ENCODE measurements around the gene FKBP2.

The FKBP2 gene

GRCh38 chr11:64246871-64247728 lies 6.2 kb downstream of the FKBP2 start, which contains the start of gene PPP1R14B:
Gene PPP1R14B (minus strand): TSS chr11:64246943. CDS start chr11:64246673, 270 bp downstream.
- H3K27me3 ChIP-seq (replicated peaks; ENCODE audit: control insufficient read depth, insufficient read depth, low read length), result no peaks in the 10 kb centered on the region
- peaks cover 40% of the 10 kb centered on the region for H3K4me1 ChIP-seq (ENCODE audit: control insufficient read depth, insufficient read depth, low read length)
- H3K36me3 ChIP-seq (ENCODE audit: control insufficient read depth, insufficient read depth, low read length, severe bottlenecking), result peaks cover 14% of the 10 kb centered on the region
- H3K4me3 ChIP-seq (ENCODE audit: low read length), result peak within 1 kb of the TSS; percentile 94
- H3K9me3 ChIP-seq (ENCODE audit: control insufficient read depth, low read length), result no peaks in the 10 kb centered on the region
- DNase-seq (ENCODE audit: low read depth), result peak; percentile 94
- peak within 1 kb of the TSS; percentile 98 for H3K9ac ChIP-seq (ENCODE audit: low read length)

GRCh38 chr11:64247729-64248531 lies 7.0 kb downstream of the FKBP2 start:
- H3K4me1 ChIP-seq (ENCODE audit: control insufficient read depth, insufficient read depth, low read length), result peaks cover 37% of the 10 kb centered on the region
- no peak for DNase-seq (ENCODE audit: low read depth)
- peak overlapping the region; percentile 93 for H3K9ac ChIP-seq (ENCODE audit: low read length)
- peaks cover 14% of the 10 kb centered on the region for H3K36me3 ChIP-seq (ENCODE audit: control insufficient read depth, insufficient read depth, low read length, severe bottlenecking)
- no peaks in the 10 kb centered on the region for H3K9me3 ChIP-seq (ENCODE audit: control insufficient read depth, low read length)
- peak overlapping the region; percentile 90 for H3K4me3 ChIP-seq (ENCODE audit: low read length)
- no peaks in the 10 kb centered on the region for H3K27me3 ChIP-seq (replicated peaks; ENCODE audit: control insufficient read depth, insufficient read depth, low read length)

- H3K36me3 ChIP-seq (ENCODE audit: control insufficient read depth, insufficient read depth, low read length, severe bottlenecking), result peaks cover 8% of the 10 kb centered on the region
- no peak for DNase-seq (ENCODE audit: low read depth)
- no peaks in the 10 kb centered on the region for H3K27me3 ChIP-seq (replicated peaks; ENCODE audit: control insufficient read depth, insufficient read depth, low read length)
- H3K9me3 ChIP-seq (ENCODE audit: control insufficient read depth, low read length), result no peaks in the 10 kb centered on the region
- H3K4me3 ChIP-seq (ENCODE audit: low read length), result no peak overlapping the region
- H3K9ac ChIP-seq (ENCODE audit: low read length), result peak overlapping the region; percentile 93
- peaks cover 38% of the 10 kb centered on the region for H3K4me1 ChIP-seq (ENCODE audit: control insufficient read depth, insufficient read depth, low read length)
Observed at GRCh38 chr11:64248578-64248977, 7.7 kb downstream of the FKBP2 start.

GRCh38 chr11:64249038-64249437 lies 8.1 kb downstream of the FKBP2 start:
- peaks cover 34% of the 10 kb centered on the region for H3K4me1 ChIP-seq (ENCODE audit: control insufficient read depth, insufficient read depth, low read length)
- no peaks in the 10 kb centered on the region for H3K27me3 ChIP-seq (replicated peaks; ENCODE audit: control insufficient read depth, insufficient read depth, low read length)
- H3K36me3 ChIP-seq (ENCODE audit: control insufficient read depth, insufficient read depth, low read length, severe bottlenecking), result peaks cover 3% of the 10 kb centered on the region
- H3K4me3 ChIP-seq (ENCODE audit: low read length), result no peak overlapping the region
- H3K9ac ChIP-seq (ENCODE audit: low read length), result no peak overlapping the region
- H3K9me3 ChIP-seq (ENCODE audit: control insufficient read depth, low read length), result no peaks in the 10 kb centered on the region
- DNase-seq (ENCODE audit: low read depth), result no peak

- H3K36me3 ChIP-seq (ENCODE audit: control insufficient read depth, insufficient read depth, low read length, severe bottlenecking), result no peaks in the 10 kb centered on the region
Observed at GRCh38 chr11:64249563-64250414, 8.9 kb downstream of the FKBP2 start.

GRCh38 chr11:64250415-64251015 lies 9.6 kb downstream of the FKBP2 start:
- DNase-seq (ENCODE audit: low read depth), result no peak
- Histone ChIP-seq H3K4me1 (ENCODE audit: control insufficient read depth, insufficient read depth, low read length) (peaks cover 29% of the 10 kb centered on the region), H3K9ac (ENCODE audit: low read length) (peak overlapping the region; percentile 79), H3K36me3 (ENCODE audit: control insufficient read depth, insufficient read depth, low read length, severe bottlenecking) (peaks cover 5% of the 10 kb centered on the region), H3K27me3 (replicated peaks; ENCODE audit: control insufficient read depth, insufficient read depth, low read length) (no peaks in the 10 kb centered on the region), H3K9me3 (ENCODE audit: control insufficient read depth, low read length) (no peaks in the 10 kb centered on the region), H3K4me3 (ENCODE audit: low read length) (peak overlapping the region; percentile 81)

More at GRCh38 chr11:64249563-64250414, 8.9 kb downstream of the FKBP2 start:
- Histone ChIP-seq H3K9ac (ENCODE audit: low read length) (no peak overlapping the region), H3K4me3 (ENCODE audit: low read length) (no peak overlapping the region), H3K9me3 (ENCODE audit: control insufficient read depth, low read length) (no peaks in the 10 kb centered on the region), H3K4me1 (ENCODE audit: control insufficient read depth, insufficient read depth, low read length) (peaks cover 31% of the 10 kb centered on the region), H3K27me3 (replicated peaks; ENCODE audit: control insufficient read depth, insufficient read depth, low read length) (no peaks in the 10 kb centered on the region)
- DNase-seq (ENCODE audit: low read depth), result no peak

GRCh38 chr11:64251016-64251752 lies 10.3 kb downstream of the FKBP2 start, which contains the start of gene PLCB3:
Gene PLCB3 (plus strand): TSS chr11:64251530. CDS start chr11:64251650, 120 bp downstream.
- peak; percentile 84 for DNase-seq (ENCODE audit: low read depth)
- peaks cover 12% of the 10 kb centered on the region for H3K36me3 ChIP-seq (ENCODE audit: control insufficient read depth, insufficient read depth, low read length, severe bottlenecking)
- peak within 1 kb of the TSS; percentile 92 for H3K9ac ChIP-seq (ENCODE audit: low read length)
- H3K27me3 ChIP-seq (replicated peaks; ENCODE audit: control insufficient read depth, insufficient read depth, low read length), result no peaks in the 10 kb centered on the region
- H3K9me3 ChIP-seq (ENCODE audit: control insufficient read depth, low read length), result no peaks in the 10 kb centered on the region
- H3K4me1 ChIP-seq (ENCODE audit: control insufficient read depth, insufficient read depth, low read length), result peaks cover 29% of the 10 kb centered on the region
- H3K4me3 ChIP-seq (ENCODE audit: low read length), result peak within 1 kb of the TSS; percentile 93

- Histone ChIP-seq H3K4me3 (ENCODE audit: low read length) (peak overlapping the region; percentile 93), H3K9ac (ENCODE audit: low read length) (peak overlapping the region; percentile 92), H3K4me1 (ENCODE audit: control insufficient read depth, insufficient read depth, low read length) (peaks cover 29% of the 10 kb centered on the region), H3K9me3 (ENCODE audit: control insufficient read depth, low read length) (no peaks in the 10 kb centered on the region), H3K27me3 (replicated peaks; ENCODE audit: control insufficient read depth, insufficient read depth, low read length) (no peaks in the 10 kb centered on the region), H3K36me3 (ENCODE audit: control insufficient read depth, insufficient read depth, low read length, severe bottlenecking) (peaks cover 17% of the 10 kb centered on the region)
- no peak for DNase-seq (ENCODE audit: low read depth)
Observed at GRCh38 chr11:64251753-64252002, 10.8 kb downstream of the FKBP2 start.

- H3K4me1 ChIP-seq (ENCODE audit: control insufficient read depth, insufficient read depth, low read length), result peaks cover 29% of the 10 kb centered on the region
- peak overlapping the region; percentile 93 for H3K4me3 ChIP-seq (ENCODE audit: low read length)
- H3K36me3 ChIP-seq (ENCODE audit: control insufficient read depth, insufficient read depth, low read length, severe bottlenecking), result peaks cover 17% of the 10 kb centered on the region
- no peaks in the 10 kb centered on the region for H3K9me3 ChIP-seq (ENCODE audit: control insufficient read depth, low read length)
- peak overlapping the region; percentile 92 for H3K9ac ChIP-seq (ENCODE audit: low read length)
- H3K27me3 ChIP-seq (replicated peaks; ENCODE audit: control insufficient read depth, insufficient read depth, low read length), result no peaks in the 10 kb centered on the region
- peak; percentile 49 for DNase-seq (ENCODE audit: low read depth)
Observed at GRCh38 chr11:64252003-64252872, 11.3 kb downstream of the FKBP2 start.

All from adipocyte (in vitro differentiated cells).